Neural progenitor cell (in vitro differentiated cells): ENCODE measurements around the gene MAP4K2. TPM values are rescaled to one million over a fixed set of nuclear protein-coding genes. Genes with fewer than 3 reads are reported as not detected.

ENCODE experiments used
- DNase-seq: peaks from one replicate; pipeline ENCODE4 v3.0.0-alpha.2; 2016; ENCODE audit warnings: low spot score
- H2AFZ ChIP-seq: fragments of 200-600 bp; sonication (generic); replicated peaks from 2 replicates; pipeline ENCODE4 v1.6.1; 2016; ENCODE audit warnings: antibody characterized with exemption
- H3F3A ChIP-seq: fragments of 200-600 bp; sonication (generic); 2 replicates; pipeline ENCODE4 v1.6.1; 2016; ENCODE audit warnings: antibody characterized with exemption, low read depth
- H3K27ac ChIP-seq: fragments of 200-600 bp; sonication (generic); 2 replicates; pipeline ENCODE4 v1.5.1; 2016; ENCODE audit warnings: mild to moderate bottlenecking
- H3K27me3 ChIP-seq: fragments of 200-600 bp; sonication (generic); 2 replicates; pipeline ENCODE4 v1.6.1; 2016; ENCODE audit warnings: mild to moderate bottlenecking, moderate library complexity
- H3K36me3 ChIP-seq: fragments of 200-600 bp; sonication (generic); 2 replicates; pipeline ENCODE4 v1.5.1; 2016
- H3K4me1 ChIP-seq: fragments of 200-600 bp; sonication (generic); 2 replicates; pipeline ENCODE4 v1.6.1; 2016; ENCODE audit warnings: mixed run types
- H3K4me2 ChIP-seq: fragments of 200-600 bp; sonication (generic); 2 replicates; pipeline ENCODE4 v1.6.1; 2016
- H3K4me3 ChIP-seq: fragments of 200-600 bp; sonication (generic); 2 replicates; pipeline ENCODE4 v1.5.1; 2016
- H3K79me2 ChIP-seq: fragments of 200-600 bp; sonication (generic); 2 replicates; pipeline ENCODE4 v1.6.1; 2016; ENCODE audit warnings: low read depth
- H3K9ac ChIP-seq: fragments of 200-600 bp; sonication (generic); 2 replicates; pipeline ENCODE4 v1.6.1; 2016
- H3K9me3 ChIP-seq: fragments of 200-600 bp; sonication (generic); 2 replicates; pipeline ENCODE4 v1.5.1; 2016; ENCODE audit warnings: low read depth
- H4K20me1 ChIP-seq: fragments of 200-600 bp; sonication (generic); 2 replicates; pipeline ENCODE4 v1.6.1; 2016; ENCODE audit warnings: low read depth
- H3K27ac Mint-ChIP-seq: 3 replicates; pipeline ENCODE4 v1.8.0; 2021; ENCODE audit warnings: mixed read lengths
- H3K27me3 Mint-ChIP-seq: 2 replicates; pipeline ENCODE4 v1.8.0; 2022; ENCODE audit warnings: low read depth, mild to moderate bottlenecking, inconsistent platforms, moderate library complexity, mixed read lengths; ENCODE audit not compliant: insufficient read depth
- H3K36me3 Mint-ChIP-seq: 3 replicates; pipeline ENCODE4 v1.8.0; 2021; ENCODE audit warnings: mixed read lengths
- H3K4me1 Mint-ChIP-seq: 3 replicates; pipeline ENCODE4 v1.8.0; 2021; ENCODE audit warnings: mixed read lengths
- H3K4me3 Mint-ChIP-seq: 3 replicates; pipeline ENCODE4 v1.8.0; 2021; ENCODE audit warnings: mild to moderate bottlenecking, moderate library complexity, mixed read lengths
- H3K9me3 Mint-ChIP-seq: 3 replicates; pipeline ENCODE4 v1.8.0; 2020; ENCODE audit warnings: mixed read lengths
- EZH2 ChIP-seq: fragments of 200-600 bp; sonication (generic); IDR thresholded peaks from 2 replicates; pipeline ENCODE4 v1.6.1; 2017; ENCODE audit warnings: antibody characterized with exemption, mild to moderate bottlenecking, moderate library complexity
- EZH2phosphoT487 ChIP-seq: fragments of 200-600 bp; sonication (generic); IDR thresholded peaks from 2 replicates; pipeline ENCODE4 v1.6.1; 2017; ENCODE audit warnings: antibody characterized with exemption
- total RNA-seq: library from RNA; depleted of rRNA; stranded (reverse); fragments of >200 nt; gene quantifications from 2 replicates; pipeline ENCODE4 v1.2.3, GENCODE V29; 2015; ENCODE audit warnings: low replicate concordance
- TF ChIP-seq, protein P1 (sequence below): fragments of 200-600 bp; sonication (generic); IDR thresholded peaks from 2 replicates; pipeline ENCODE4 v1.5.1; 2017; ENCODE audit warnings: antibody characterized with exemption, mild to moderate bottlenecking

Gene MAP4K2
- total RNA-seq, 1 donor from 2014 or later = 15.8 TPM

- Mint-ChIP-seq H3K4me3 (peak overlapping the region; percentile 52), H3K9me3 (no peaks in the 10 kb centered on the region), H3K27me3 (peaks cover 5% of the 10 kb centered on the region), H3K4me1 (peaks cover 5% of the 10 kb centered on the region), H3K27ac (no peak overlapping the region), H3K36me3 (no peaks in the 10 kb centered on the region)
- Histone ChIP-seq H3K9ac (no peak overlapping the region), H3K36me3 (no peaks in the 10 kb centered on the region), H2AFZ (no peak overlapping the region), H3K27ac (no peak overlapping the region), H3K9me3 (no peaks in the 10 kb centered on the region), H3K4me1 (no peaks in the 10 kb centered on the region), H3K4me2 (no peak overlapping the region), H3K4me3 (no peak overlapping the region), H4K20me1 (no peaks in the 10 kb centered on the region), H3K27me3 (no peaks in the 10 kb centered on the region), H3F3A (no peaks in the 10 kb centered on the region), H3K79me2 (no peaks in the 10 kb centered on the region)
- TF ChIP-seq EZH2phosphoT487 (no peak), EZH2 (no peak)
- TF ChIP-seq, protein P1, sequence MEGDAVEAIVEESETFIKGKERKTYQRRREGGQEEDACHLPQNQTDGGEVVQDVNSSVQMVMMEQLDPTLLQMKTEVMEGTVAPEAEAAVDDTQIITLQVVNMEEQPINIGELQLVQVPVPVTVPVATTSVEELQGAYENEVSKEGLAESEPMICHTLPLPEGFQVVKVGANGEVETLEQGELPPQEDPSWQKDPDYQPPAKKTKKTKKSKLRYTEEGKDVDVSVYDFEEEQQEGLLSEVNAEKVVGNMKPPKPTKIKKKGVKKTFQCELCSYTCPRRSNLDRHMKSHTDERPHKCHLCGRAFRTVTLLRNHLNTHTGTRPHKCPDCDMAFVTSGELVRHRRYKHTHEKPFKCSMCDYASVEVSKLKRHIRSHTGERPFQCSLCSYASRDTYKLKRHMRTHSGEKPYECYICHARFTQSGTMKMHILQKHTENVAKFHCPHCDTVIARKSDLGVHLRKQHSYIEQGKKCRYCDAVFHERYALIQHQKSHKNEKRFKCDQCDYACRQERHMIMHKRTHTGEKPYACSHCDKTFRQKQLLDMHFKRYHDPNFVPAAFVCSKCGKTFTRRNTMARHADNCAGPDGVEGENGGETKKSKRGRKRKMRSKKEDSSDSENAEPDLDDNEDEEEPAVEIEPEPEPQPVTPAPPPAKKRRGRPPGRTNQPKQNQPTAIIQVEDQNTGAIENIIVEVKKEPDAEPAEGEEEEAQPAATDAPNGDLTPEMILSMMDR = no peak
- DNase-seq = no peak
Measured at GRCh38 chr11:64836448-64837072, 33.5 kb upstream of the MAP4K2 start.

- no peaks in the 10 kb centered on the region for H3K9me3 ChIP-seq
- H3K4me3 ChIP-seq = no peak overlapping the region
- Mint-ChIP-seq H3K9me3 (no peaks in the 10 kb centered on the region), H3K27ac (no peak overlapping the region), H3K36me3 (no peaks in the 10 kb centered on the region), H3K4me3 (no peak overlapping the region), H3K27me3 (peaks cover 5% of the 10 kb centered on the region), H3K4me1 (peaks cover 5% of the 10 kb centered on the region)
- TF ChIP-seq EZH2 = no peak
- TF ChIP-seq, protein P1 = no peak
- no peak for TF ChIP-seq EZH2phosphoT487
- H3K79me2 ChIP-seq = no peaks in the 10 kb centered on the region
- no peaks in the 10 kb centered on the region for H3K27me3 ChIP-seq
- no peaks in the 10 kb centered on the region for H3F3A ChIP-seq
- H2AFZ ChIP-seq = no peak overlapping the region
- H3K27ac ChIP-seq = no peak overlapping the region
- no peaks in the 10 kb centered on the region for H4K20me1 ChIP-seq
- no peak overlapping the region for H3K4me2 ChIP-seq
- DNase-seq = no peak
- no peak overlapping the region for H3K9ac ChIP-seq
- H3K4me1 ChIP-seq = no peaks in the 10 kb centered on the region
- H3K36me3 ChIP-seq = no peaks in the 10 kb centered on the region
Measured at GRCh38 chr11:64835616-64836447, 32.8 kb upstream of the MAP4K2 start.

GRCh38 chr11:64834723-64835615 is 32.0 kb upstream of the MAP4K2 start:
- no peaks in the 10 kb centered on the region for H3K36me3 Mint-ChIP-seq
- H3K9ac ChIP-seq = no peak overlapping the region
- H3K4me3 ChIP-seq = no peak overlapping the region
- H3F3A ChIP-seq = no peaks in the 10 kb centered on the region
- H3K4me3 Mint-ChIP-seq = no peak overlapping the region
- no peak overlapping the region for H3K27ac ChIP-seq
- DNase-seq = no peak
- H3K27me3 Mint-ChIP-seq = peaks cover 5% of the 10 kb centered on the region
- H3K9me3 Mint-ChIP-seq = no peaks in the 10 kb centered on the region
- H3K27ac Mint-ChIP-seq = no peak overlapping the region
- peaks cover 7% of the 10 kb centered on the region for H3K4me1 Mint-ChIP-seq
- no peak overlapping the region for H2AFZ ChIP-seq
- TF ChIP-seq, protein P1 = no peak
- TF ChIP-seq EZH2 (no peak), EZH2phosphoT487 (no peak)
- no peaks in the 10 kb centered on the region for H3K27me3 ChIP-seq
- no peaks in the 10 kb centered on the region for H4K20me1 ChIP-seq
- no peak overlapping the region for H3K4me2 ChIP-seq
- H3K36me3 ChIP-seq = no peaks in the 10 kb centered on the region
- H3K79me2 ChIP-seq = no peaks in the 10 kb centered on the region
- H3K9me3 ChIP-seq = no peaks in the 10 kb centered on the region
- no peaks in the 10 kb centered on the region for H3K4me1 ChIP-seq
